D721Med (cell line): ENCODE data around the gene GLRX.
"Not testable (repeated sequence)": the region's sequence is repeated elsewhere in the genome, so short reads cannot be mapped to it uniquely, and the experiment has no call there.

ENCODE experiments used
- DNase-seq: peaks from one replicate; pipeline ENCODE4 v3.0.0; 2011; ENCODE audit warnings: low spot score; ENCODE audit not compliant: insufficient read length
- FAIRE-seq: peaks from 2 replicates; lab custom pipeline; 2011; peaks lifted over from hg19 to GRCh38; lab: Jason Lieb, UNC
- TF ChIP-seq, protein P1 (sequence below): IDR thresholded peaks from 2 replicates; pipeline ENCODE4 v1.5.1; 2012; ENCODE audit warnings: mild to moderate bottlenecking, control low read depth; ENCODE audit not compliant: insufficient read depth; ENCODE audit errors: missing control alignments

Gene GLRX

GRCh38 chr5:95858661-95859595, 36.4 kb upstream of the GLRX start:
- no peak for FAIRE-seq
- TF ChIP-seq, protein P1, sequence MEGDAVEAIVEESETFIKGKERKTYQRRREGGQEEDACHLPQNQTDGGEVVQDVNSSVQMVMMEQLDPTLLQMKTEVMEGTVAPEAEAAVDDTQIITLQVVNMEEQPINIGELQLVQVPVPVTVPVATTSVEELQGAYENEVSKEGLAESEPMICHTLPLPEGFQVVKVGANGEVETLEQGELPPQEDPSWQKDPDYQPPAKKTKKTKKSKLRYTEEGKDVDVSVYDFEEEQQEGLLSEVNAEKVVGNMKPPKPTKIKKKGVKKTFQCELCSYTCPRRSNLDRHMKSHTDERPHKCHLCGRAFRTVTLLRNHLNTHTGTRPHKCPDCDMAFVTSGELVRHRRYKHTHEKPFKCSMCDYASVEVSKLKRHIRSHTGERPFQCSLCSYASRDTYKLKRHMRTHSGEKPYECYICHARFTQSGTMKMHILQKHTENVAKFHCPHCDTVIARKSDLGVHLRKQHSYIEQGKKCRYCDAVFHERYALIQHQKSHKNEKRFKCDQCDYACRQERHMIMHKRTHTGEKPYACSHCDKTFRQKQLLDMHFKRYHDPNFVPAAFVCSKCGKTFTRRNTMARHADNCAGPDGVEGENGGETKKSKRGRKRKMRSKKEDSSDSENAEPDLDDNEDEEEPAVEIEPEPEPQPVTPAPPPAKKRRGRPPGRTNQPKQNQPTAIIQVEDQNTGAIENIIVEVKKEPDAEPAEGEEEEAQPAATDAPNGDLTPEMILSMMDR, result peak; percentile 98
- DNase-seq, result peak; percentile 94

- TF ChIP-seq, protein P1, result no peak
- DNase-seq (no peak), FAIRE-seq (no peak)
Observed at GRCh38 chr5:95858023-95858461, 35.5 kb upstream of the GLRX start.

GRCh38 chr5:95857185-95857945, 34.8 kb upstream of the GLRX start:
- TF ChIP-seq, protein P1, result no peak
- no peak for FAIRE-seq
- no peak for DNase-seq

DNA sequence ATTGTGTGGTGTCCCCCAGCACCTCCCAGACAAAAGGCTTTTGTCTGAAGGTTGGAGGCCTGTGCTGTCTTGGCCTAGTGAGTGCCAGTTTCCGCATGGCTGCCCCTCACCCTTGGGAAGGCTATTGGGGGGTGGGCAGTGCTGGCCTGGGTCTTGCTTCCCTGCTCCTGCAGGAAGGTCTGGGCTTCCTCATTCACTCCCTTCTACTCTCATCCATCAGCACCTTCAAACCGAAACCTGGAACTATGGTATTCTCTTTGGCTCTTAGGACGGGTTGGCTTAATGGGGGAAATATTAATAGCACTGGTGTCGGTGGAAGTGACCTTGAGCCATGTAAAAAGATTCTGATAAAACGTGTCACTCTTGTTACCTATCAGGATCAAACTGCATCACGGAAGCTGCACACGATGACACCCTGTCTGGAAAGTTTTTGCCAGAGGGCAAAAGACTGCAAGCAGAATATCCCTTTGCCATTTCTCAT, 34.0 kb upstream of the GLRX start:
- TF ChIP-seq, protein P1, result no peak
- DNase-seq (no peak), FAIRE-seq (no peak)

DNA sequence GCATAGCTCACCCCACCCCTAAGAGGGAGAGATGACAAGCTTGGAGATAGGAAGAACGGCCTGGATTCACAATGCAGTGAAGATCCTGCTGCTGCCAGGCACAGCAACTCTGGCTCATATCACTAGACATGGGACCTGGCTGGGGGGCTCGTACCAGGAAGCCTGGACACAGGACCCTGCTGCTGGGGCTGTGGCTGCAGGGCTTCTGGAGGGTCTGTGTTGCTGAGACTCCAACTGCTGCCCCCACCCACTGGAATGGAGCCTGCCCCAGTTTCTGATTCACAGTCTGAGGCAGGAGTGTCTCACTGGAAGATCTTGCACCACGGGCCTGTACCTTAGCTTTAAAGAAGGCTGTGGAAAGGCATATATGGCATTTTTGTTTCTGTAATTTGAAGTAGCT, 31.0 kb upstream of the GLRX start:
- no peak for FAIRE-seq
- TF ChIP-seq, protein P1, result no peak
- no peak for DNase-seq

DNA sequence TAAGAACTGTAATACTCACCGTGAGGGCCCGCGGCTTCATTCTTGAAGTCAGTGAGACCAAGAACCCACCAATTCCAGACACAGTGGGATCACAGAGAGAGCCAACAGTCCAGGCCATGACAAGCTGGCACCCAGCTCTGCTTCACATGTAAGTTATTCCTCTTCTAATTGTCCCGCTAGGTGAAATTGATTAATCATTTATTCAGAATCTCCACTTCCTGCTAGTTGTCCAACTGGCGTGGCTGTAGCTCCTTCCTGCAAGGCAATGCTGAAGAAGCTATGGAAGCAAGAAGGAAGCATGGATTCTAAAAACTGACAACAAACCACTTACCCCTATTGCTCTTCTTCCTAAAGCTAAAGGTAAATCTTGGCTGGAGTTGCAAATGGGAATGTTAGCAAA, 30.0 kb upstream of the GLRX start:
- TF ChIP-seq, protein P1, result no peak
- DNase-seq (no peak), FAIRE-seq (no peak)

- not testable (repeated sequence) for FAIRE-seq, DNase-seq
Observed at GRCh38 chr5:95851141-95851540, 28.6 kb upstream of the GLRX start.
